ENCODE measurements around the gene GRM8.

GRM8 gene

GRCh38 chr7:126948664-126949063 is 304.1 kb downstream of the GRM8 start:
- Histone ChIP-seq H3K4me3 (ENCODE audit: low read length) (no peak overlapping the region), H3K9me2 (replicated peaks; ENCODE audit: control insufficient read depth, low read length) (no peaks in the 10 kb centered on the region), H3K79me2 (ENCODE audit: control insufficient read depth, low read length) (no peaks in the 10 kb centered on the region), H4K20me1 (ENCODE audit: control insufficient read depth, insufficient read depth, low read depth, low read length) (no peaks in the 10 kb centered on the region), H3K36me3 (ENCODE audit: control insufficient read depth, low read length) (no peaks in the 10 kb centered on the region), H3K4me2 (ENCODE audit: low read length) (no peak overlapping the region), H3K27ac (ENCODE audit: low read depth, low read length) (no peak overlapping the region), H3K9me3 (ENCODE audit: control insufficient read depth, insufficient read depth, low read length) (no peaks in the 10 kb centered on the region), H3F3A (ENCODE audit: control insufficient read depth, insufficient read depth) (no peaks in the 10 kb centered on the region), H3K4me1 (ENCODE audit: control insufficient read depth, low read length) (no peaks in the 10 kb centered on the region), H3K27me3 (ENCODE audit: control insufficient read depth, low read length) (no peaks in the 10 kb centered on the region)
- TF ChIP-seq CTCF (IDR thresholded peaks at IDR 0.05; ENCODE audit: low read depth, low read length, poor library complexity, severe bottlenecking) (no peak), EZH2phosphoT487 (IDR thresholded peaks at IDR 0.05; ENCODE audit: borderline replicate concordance, low read length) (no peak)

DNA sequence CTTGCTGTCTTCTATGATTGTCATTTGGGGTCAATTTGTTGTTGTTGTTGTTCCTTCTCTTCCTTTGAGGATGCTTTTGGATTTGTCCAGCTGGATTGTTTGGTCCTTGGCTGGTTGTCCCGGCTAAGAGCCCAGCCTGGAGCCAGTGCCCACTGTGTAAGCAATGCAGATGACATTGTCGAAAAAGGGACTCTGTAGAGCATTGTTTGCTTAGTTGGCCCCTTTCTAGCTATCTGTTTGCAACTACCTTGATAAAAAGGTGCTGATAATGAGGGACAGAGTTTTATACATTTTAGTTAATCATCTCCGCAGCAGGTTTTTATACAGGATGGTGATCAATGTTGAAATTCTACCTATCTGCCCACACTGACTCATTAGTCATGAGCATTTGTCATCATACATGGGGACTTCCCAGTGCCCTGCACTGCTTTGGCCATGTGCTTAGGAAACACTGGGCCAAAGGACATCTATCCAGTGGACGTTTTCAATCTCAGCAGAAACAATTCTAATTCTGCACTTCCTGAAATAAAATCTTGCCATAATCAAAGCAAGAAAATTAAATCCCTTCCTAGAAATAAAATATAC is 311.9 kb downstream of the GRM8 start:
- Histone ChIP-seq H3K36me3 (ENCODE audit: control insufficient read depth, low read length) (no peaks in the 10 kb centered on the region), H4K20me1 (ENCODE audit: control insufficient read depth, insufficient read depth, low read depth, low read length) (no peaks in the 10 kb centered on the region), H3K27me3 (ENCODE audit: control insufficient read depth, low read length) (no peaks in the 10 kb centered on the region), H3K9me3 (ENCODE audit: control insufficient read depth, insufficient read depth, low read length) (no peaks in the 10 kb centered on the region), H3F3A (ENCODE audit: control insufficient read depth, insufficient read depth) (no peaks in the 10 kb centered on the region), H3K4me3 (ENCODE audit: low read length) (no peak overlapping the region), H3K27ac (ENCODE audit: low read depth, low read length) (no peak overlapping the region), H3K79me2 (ENCODE audit: control insufficient read depth, low read length) (no peaks in the 10 kb centered on the region), H3K4me2 (ENCODE audit: low read length) (no peak overlapping the region), H3K9me2 (replicated peaks; ENCODE audit: control insufficient read depth, low read length) (no peaks in the 10 kb centered on the region), H3K4me1 (ENCODE audit: control insufficient read depth, low read length) (no peaks in the 10 kb centered on the region)
- TF ChIP-seq CTCF (IDR thresholded peaks at IDR 0.05; ENCODE audit: low read depth, low read length, poor library complexity, severe bottlenecking) (no peak), EZH2phosphoT487 (IDR thresholded peaks at IDR 0.05; ENCODE audit: borderline replicate concordance, low read length) (no peak)

DNA sequence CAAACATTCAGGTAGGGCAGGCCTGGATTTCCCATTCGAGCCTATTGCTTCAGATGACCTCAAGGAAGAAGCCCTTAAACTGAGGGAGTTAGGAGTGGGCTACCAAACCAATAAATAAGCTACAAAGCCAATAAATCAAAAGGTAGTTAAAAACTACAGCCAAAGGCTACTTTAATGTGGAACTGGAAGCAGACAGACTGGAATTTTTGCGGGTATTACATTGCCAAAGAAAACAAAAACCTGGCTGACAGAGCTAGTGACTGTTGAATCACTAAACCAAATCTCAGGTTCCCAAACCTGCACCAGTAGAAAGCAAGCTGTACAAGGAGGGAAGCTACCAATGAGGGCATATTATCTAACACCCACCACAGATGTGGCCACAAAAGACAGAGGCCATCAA is 315.6 kb downstream of the GRM8 start:
- H3K4me1 ChIP-seq (ENCODE audit: control insufficient read depth, low read length), result no peaks in the 10 kb centered on the region
- H3K4me2 ChIP-seq (ENCODE audit: low read length), result no peak overlapping the region
- no peak for TF ChIP-seq EZH2phosphoT487 (IDR thresholded peaks at IDR 0.05; ENCODE audit: borderline replicate concordance, low read length)
- no peak for TF ChIP-seq CTCF (IDR thresholded peaks at IDR 0.05; ENCODE audit: low read depth, low read length, poor library complexity, severe bottlenecking)
- no peaks in the 10 kb centered on the region for H3K79me2 ChIP-seq (ENCODE audit: control insufficient read depth, low read length)
- H3K27me3 ChIP-seq (ENCODE audit: control insufficient read depth, low read length), result no peaks in the 10 kb centered on the region
- H3K9me2 ChIP-seq (replicated peaks; ENCODE audit: control insufficient read depth, low read length), result no peaks in the 10 kb centered on the region; the same call in 1 of the 2 replicates
- H3K36me3 ChIP-seq (ENCODE audit: control insufficient read depth, low read length), result no peaks in the 10 kb centered on the region
- H4K20me1 ChIP-seq (ENCODE audit: control insufficient read depth, insufficient read depth, low read depth, low read length), result no peaks in the 10 kb centered on the region
- no peak overlapping the region for H3K4me3 ChIP-seq (ENCODE audit: low read length)
- no peaks in the 10 kb centered on the region for H3K9me3 ChIP-seq (ENCODE audit: control insufficient read depth, insufficient read depth, low read length)
- no peak overlapping the region for H3K27ac ChIP-seq (ENCODE audit: low read depth, low read length)
- H3F3A ChIP-seq (ENCODE audit: control insufficient read depth, insufficient read depth), result no peaks in the 10 kb centered on the region
